ENCODE measurements around the gene SLC46A1.
"Not testable (repeated sequence)": the region's sequence is repeated elsewhere in the genome, so short reads cannot be mapped to it uniquely, and the experiment has no call there.

The SLC46A1 gene

DNA sequence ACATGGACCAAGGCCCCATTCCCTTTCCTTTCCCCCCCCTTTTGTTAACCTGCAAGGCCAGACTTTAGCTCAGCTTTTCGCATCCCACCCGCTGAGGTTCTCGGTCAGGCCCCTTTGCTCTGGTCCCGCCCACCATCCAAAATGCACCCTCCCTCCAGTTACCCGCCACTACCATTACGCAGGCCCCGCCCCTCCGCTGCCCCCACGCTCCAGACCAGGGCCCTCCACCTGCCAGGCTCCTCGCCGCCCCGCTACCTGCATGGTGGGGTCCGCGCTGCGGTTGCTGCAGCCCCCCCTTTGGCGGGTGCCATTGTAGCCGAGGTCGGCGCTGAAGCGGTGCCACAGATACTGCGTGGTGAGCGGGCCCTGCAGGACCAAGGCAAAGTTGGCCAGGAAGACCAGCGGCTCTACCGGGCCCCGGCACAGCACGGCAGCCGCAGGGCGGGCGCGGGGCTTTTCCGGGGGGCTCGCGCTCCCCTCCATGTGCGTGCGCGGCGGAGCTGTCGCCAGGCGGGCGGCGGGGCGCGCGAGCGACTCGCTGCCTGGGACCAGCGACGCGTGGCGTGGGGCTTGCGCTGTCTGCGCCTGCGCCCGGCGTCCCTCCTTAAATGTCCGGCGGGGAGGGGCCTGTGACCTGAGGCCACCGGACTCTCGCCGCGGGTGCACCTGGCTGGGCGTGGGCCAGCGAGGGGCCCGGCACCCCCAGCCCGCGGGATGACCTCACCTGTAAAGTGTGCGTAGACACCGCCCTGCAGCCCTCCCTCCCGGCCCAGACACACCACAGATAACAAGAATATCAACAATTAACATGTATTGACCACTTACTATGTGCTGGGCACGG, at the start of gene SLC46A1:
Gene SLC46A1 (minus strand): TSS at position 581 of the 841 bp plus-strand sequence. CDS start 98 bp downstream, at position 483.
- DNase-seq = peak; percentile 67

GRCh38 chr17:28449859-28450258, 43.8 kb upstream of the SLC46A1 start:
- no peak for DNase-seq

- no peak for DNase-seq
Observed at GRCh38 chr17:28447396-28447760, 41.4 kb upstream of the SLC46A1 start.

DNA sequence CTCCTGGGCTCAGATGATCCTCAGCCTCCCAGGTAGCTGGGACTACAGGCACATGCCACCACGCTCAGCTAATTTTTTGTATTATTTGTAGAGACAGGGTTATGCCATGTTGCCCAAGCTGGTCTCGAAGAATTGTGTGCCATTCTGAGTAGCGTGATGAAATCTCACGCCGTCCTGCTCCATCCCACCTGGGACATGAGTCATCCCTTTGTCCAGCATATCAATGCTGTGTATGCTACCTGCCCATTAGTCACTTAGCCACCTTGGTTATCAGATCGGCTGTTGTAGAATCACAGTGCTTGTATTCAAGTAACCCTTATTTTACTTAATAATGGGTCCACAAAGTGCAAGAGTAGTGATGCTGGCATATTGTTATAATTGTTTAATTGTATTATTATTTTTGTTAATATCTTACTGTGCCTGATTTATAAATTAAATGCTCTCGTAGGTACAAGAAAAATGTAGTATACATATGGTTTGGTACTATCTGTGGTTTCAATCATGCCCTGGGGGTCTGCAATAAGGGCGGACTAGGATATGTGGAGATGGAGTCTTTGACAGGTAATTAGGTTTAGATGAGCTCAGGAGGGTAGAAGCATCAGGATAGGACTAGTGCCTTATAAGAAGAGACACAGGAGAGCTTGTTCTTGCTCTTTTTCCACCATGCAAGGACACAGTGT, 40.8 kb upstream of the SLC46A1 start:
- DNase-seq = no peak

DNA sequence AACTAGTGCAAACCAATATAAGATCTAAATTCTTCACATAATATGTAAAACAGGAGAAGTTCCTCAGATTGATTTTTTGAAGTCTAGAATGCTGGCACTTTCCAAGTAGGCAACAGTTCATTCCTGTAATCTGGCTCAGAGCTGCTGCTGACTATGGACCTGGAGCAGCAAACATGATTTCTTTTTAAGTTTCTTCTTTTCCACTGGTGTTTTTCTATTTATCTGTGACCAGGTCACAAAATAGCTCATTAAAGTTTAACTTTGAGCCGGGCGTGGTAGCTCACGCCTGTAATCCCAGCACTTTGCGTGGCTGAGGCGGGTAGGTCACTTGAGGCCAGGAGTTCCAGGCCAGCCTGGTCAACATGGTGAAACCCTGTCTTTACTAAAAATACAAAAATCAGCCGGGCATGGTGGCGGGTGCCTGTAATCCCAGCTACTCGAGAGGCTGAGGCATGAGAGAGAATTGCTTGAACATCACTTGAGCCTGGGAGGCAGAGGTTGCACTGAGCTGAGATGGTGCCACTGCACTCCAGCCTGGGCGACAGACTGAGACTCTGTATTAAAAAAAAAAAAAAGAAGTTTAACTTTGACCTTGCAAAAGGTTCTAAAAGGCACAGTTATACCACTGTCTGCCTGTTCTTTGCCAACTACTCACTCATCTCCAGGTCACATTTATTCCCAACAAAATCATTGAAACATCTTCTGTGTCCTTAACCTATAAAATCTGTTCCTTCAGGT, 38.1 kb upstream of the SLC46A1 start:
- DNase-seq = no peak

DNA sequence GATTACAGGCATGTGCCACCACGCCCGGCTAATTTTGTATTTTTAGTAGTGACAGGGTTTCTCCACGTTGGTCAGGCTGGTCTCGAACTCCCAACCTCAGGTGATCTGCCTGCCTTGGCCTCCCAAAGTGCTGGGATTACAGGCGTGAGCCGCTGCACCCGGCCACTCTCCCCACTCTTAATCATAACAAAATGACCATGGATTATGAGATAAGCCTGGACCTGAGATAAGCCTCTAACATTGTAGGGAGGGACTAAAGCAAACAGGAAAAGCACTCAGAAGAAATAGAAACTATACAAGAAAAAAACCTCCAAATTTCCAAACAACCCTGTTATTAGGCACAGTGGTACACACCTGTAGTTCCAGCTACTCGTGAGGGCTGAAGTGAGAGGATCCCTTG, 28.3 kb upstream of the SLC46A1 start:
- not testable (repeated sequence) for DNase-seq

- no peak for DNase-seq
Observed at GRCh38 chr17:28433721-28434120, 27.7 kb upstream of the SLC46A1 start.

DNA sequence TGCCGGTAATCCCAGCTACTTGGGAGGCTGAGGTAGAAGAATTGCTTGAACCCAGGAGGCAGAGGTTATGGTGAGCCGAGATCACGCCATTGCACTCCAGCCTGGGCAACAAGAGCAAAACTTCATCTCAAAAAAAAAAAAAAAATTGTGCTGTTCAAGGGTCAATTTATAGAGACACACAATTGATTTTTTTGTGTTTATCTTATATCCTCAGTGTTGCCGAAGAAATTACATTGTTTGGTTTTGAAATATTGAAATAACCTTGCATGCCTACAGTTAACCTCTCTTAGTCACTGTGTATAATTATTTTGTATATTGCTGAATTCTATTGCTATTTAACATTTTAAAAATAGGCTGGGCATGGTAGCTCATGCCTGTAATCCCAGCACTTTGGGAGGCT, 22.0 kb upstream of the SLC46A1 start:
- DNase-seq = not testable (repeated sequence)

GRCh38 chr17:28427371-28427770, 21.4 kb upstream of the SLC46A1 start:
- peak; percentile 15 for DNase-seq

DNA sequence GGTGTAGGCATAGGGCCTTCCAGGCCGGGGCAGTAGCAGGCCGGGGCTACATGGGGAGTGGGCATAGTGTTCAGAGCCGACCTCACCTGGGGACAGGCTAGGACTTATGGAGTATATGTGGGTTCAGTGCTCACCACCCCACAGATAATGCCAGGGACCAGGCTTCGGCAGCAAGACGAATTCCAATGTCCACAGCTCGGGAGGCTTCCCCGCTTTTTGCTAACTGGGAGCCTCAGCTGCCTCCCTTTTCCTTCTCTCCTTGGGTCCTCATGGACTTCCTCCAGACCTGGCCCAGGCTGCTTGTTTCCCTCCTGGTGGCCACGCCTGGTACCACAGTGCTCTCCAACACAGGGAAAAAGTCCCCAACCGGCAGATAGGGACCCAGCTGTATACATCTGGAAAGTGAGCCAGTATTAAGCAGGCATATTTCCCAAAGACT, 20.1 kb upstream of the SLC46A1 start:
- no peak for DNase-seq

DNA sequence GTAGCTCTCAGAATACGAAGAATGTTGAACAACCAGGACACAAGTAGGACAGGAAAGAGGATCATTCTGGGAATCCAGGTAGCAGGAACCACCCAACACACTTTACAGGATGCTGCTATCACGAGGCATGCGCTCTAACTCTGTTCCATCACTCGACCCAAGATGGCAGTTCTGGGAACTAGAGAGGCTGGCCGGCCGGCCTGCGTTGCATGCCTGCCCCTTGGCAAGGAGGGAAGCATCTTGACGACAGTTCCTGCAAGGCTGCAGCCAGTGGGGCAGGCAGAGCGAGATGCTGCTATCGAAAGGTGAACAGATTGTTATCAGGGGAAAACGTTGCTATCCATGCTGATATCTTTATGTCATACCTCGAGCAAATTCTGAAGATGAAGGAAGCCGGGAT, 19.2 kb upstream of the SLC46A1 start:
- no peak for DNase-seq

DNA sequence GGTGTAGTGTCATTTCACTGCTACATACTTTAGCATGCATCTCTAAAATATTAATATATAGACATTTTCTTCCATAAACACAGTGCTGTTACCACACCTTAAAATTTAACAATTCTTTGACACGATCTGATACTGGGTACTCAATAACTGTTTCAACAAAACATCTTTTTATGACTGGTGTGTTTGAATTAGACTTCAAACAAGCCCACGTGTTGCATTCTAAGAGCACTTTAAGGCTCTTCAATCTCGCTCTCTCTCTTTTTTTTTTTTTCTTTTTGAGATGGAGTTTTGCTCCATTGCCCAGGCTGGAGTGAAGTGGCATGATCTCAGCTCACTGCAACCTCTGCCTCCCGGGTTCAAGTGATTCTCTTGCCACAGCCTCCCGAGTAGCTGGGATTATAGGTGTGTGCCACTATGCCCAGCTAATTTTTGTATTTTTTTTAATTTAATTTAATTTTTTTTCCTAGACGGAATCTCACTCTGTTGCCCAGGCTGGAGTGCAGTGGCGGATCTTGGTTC, 15.8 kb upstream of the SLC46A1 start:
- no peak for DNase-seq

DNA sequence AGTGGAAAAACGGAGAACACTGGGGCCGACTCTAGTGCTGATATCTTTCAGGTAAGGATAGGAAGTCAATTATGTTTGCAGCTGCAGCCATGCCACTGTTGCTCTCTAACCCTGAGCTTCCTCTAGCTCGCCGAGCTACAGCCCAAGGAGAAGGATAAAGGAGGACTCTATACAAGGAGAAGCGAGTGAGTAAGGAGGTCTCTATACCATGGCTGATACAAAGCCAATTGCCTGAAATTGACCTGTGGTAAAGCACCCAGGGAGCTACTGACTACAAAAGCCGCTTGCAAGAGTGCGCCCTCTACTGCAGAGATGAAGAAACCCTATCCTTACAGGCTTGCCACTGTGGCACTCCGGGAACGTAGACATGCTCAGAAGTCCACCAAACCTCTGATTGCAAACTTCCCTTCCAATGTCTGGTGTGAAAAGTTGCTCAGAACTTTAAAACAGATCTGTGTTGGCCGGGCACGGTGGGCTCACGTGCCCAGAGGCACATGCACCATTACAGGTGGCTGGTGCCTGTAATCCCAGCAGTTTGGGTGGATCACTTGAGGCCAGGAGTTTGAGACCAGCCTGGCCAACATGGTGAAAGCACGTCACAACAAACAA, 10.8 kb upstream of the SLC46A1 start:
- DNase-seq = peak; percentile 55

DNA sequence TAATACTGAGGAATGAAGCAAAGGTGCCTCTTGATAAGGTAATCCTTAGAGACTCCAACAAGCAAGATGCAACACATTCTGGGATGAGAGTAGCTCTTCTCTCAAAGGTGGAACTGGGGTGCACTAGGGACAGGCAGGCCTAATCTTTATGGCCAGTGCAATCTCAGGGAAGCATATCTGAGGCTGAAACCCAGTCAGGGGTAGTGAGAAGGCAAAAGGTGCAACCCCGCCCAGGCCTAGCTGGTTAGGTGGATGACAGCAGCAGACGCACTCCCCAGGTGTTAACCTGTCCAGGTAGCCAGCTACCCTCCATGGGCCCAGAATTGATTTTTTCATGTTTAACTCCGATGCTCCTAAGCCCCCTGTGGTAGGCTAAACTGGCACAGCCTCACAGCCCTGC, 9.9 kb upstream of the SLC46A1 start:
- no peak for DNase-seq

DNA sequence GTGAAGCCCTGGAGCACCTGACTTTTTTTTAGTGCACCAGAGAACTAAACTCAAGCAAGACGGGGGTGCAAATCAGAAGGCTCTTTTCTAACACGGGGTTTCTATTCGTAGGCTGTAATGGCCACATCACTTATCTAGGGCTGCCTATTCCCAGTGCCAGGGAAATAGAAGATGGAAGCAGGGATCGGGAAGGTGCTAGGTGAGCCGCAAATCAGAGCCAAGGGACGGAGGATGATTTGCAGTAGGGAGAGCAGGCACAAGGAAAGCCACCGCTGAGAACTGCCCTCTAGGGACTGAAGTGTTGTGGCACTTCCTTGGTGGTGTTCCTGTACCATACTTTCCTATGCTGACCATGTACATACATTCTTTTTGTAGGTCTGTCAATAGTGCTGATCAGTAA, 7.8 kb upstream of the SLC46A1 start:
- DNase-seq = no peak

GRCh38 chr17:28412099-28412498, 6.1 kb upstream of the SLC46A1 start:
- no peak for DNase-seq

DNA sequence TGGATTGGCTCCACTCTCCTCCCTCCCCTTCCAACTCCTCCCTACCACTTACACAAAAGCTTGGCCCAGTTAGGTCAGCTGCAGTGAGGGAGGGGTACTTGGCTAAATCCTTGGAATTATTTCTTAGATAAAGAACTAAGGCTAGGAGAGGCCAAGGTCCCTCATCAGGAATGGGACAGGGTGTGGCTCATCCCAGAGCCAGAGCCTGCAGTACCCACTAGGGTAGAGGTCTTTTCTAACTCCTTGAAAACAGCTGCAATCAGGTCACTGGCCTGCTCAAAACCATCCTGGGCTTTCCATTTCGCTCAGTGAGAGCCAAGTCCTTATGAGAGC, 1.9 kb upstream of the SLC46A1 start:
- no peak for DNase-seq

- DNase-seq = peak; percentile 65
Observed at GRCh38 chr17:28407130-28407973, 1.3 kb upstream of the SLC46A1 start.

DNA sequence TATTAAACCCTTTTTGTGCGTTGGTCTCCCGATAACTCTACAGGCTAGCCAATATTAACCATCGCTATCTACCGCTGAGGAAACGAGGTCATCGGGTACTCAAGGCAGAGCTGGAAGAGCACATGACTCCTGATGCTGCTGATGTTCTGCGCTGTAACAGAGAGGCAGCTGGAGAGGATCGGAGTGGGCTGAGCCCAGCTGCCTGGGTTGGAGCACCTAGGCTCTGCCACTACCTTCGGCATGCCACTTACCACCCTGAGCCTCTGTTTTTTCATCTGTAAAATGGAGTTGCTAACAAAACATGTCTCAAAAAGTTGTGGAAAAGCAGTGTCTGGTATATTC, 432 bp upstream of the SLC46A1 start:
- DNase-seq = no peak

GRCh38 chr17:28404812-28405570, 1.0 kb downstream of the SLC46A1 start:
- peak; percentile 18 for DNase-seq

DNA sequence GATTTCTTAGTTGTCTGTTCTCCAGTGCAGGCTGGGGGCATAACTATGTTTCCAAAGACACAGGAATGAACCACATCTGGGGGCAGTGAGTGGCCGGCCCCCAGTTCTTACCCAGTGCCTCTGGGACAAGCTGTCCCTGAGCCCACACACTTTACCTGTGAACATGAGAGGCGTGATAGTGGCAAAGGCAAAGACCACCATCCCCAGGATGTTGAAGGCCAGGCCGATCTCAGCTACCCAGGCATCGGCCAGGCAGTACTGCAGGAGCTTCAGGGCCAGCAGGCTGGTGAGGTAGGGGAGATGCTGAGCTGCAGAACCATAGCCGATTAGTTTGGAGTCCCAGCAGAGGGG, 1.6 kb downstream of the SLC46A1 start:
- no peak for DNase-seq

GRCh38 chr17:28404007-28404406, 2.0 kb downstream of the SLC46A1 start:
- no peak for DNase-seq

Measured in COR-L47 (cell line).